GM21423 (cell line): Measurements from ENCODE around the gene UNC93B1.

Source experiments
- ATAC-seq: cut with Tn5 transposase; IDR thresholded peaks from one replicate; pipeline ENCODE4 v1.9.1; 2021; ENCODE audit warnings: mild to moderate bottlenecking, moderate library complexity; ENCODE audit not compliant: unreplicated experiment

UNC93B1 gene, protein sequence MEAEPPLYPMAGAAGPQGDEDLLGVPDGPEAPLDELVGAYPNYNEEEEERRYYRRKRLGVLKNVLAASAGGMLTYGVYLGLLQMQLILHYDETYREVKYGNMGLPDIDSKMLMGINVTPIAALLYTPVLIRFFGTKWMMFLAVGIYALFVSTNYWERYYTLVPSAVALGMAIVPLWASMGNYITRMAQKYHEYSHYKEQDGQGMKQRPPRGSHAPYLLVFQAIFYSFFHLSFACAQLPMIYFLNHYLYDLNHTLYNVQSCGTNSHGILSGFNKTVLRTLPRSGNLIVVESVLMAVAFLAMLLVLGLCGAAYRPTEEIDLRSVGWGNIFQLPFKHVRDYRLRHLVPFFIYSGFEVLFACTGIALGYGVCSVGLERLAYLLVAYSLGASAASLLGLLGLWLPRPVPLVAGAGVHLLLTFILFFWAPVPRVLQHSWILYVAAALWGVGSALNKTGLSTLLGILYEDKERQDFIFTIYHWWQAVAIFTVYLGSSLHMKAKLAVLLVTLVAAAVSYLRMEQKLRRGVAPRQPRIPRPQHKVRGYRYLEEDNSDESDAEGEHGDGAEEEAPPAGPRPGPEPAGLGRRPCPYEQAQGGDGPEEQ

GRCh38 chr11:68003846-68004550 is at the start of gene UNC93B1:
Gene UNC93B1, minus strand, starts transcription at chr11:68004097. Its CDS starts 54 bp downstream, at chr11:68004043.
- peak; percentile 55 for ATAC-seq

DNA sequence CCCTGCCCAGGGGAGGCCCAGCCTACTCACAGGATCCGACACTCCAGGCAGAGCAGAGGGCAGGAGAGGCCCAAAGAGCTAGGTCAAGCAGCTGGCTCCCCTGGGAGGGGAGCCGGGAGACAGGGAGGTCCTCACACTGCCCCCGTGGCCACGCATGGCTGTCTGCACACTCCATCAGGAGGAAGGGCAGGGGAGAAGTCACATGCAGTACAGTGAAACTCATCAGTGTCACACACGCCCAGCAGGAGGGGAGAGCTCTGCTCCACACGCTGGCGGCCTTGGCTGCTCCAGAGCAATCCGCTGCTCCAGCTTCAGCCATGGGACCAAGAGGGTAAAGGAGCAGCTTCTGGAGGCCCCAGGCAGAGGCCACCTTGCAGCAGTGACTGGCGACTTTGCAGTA is 49.2 kb upstream of the UNC93B1 start:
- no peak for ATAC-seq

- no peak for ATAC-seq
Observed at GRCh38 chr11:68052137-68052873, 48.4 kb upstream of the UNC93B1 start.

GRCh38 chr11:68051191-68052136 is 47.6 kb upstream of the UNC93B1 start:
- ATAC-seq: no peak

DNA sequence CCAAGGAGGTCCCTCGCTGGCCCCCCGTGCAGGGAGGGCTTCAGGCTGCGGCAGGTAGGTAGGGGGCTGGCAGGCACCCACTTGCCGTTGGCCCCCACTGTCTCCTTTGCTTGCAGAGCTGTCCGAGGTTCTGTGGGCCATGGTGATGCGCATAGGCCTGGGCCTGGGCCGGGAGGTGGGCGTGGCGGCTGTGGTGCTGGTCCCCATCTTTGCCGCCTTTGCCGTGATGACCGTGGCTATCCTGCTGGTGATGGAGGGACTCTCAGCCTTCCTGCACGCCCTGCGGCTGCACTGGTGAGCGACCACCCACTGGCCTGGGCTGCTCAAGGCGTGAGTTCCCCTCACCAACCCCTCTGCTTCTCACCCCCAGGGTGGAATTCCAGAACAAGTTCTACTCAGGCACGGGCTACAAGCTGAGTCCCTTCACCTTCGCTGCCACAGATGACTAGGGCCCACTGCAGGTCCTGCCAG is 46.5 kb upstream of the UNC93B1 start:
- no peak for ATAC-seq

DNA sequence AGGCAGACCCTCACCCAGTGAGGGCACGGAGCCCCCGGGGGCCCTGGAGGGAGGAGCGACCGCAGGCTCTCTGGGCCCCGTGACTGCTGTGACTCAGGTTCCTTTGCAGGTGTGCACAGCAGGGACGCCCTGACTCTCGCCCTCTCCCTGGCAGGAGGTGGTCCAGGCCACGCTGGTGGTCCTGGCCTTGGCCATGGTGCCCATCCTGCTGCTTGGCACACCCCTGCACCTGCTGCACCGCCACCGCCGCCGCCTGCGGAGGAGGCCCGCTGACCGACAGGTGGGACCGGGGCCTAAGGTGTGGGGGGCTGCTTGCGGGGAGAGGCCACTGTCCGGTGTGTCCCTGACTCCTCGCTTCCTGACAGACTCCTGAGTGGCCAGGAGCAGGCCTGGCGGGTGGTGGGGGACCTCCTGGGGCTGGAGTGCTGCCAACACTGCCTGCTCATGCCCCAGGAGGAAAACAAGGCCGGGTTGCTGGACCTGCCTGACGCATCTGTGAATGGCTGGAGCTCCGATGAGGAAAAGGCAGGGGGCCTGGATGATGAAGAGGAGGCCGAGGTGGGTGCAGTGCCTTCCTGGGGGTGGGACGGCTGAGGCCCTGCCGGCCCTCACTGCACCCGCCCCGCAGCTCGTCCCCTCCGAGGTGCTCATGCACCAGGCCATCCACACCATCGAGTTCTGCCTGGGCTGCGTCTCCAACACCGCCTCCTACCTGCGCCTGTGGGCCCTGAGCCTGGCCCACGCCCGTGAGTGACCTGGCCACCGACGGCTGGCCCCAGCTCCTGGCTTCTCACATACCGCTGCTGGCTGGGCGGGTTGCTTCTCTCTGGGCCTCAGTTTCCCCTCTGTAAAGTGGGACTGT is 45.8 kb upstream of the UNC93B1 start:
- ATAC-seq: no peak

- ATAC-seq: no peak
Observed at GRCh38 chr11:68048681-68049508, 45.0 kb upstream of the UNC93B1 start.

GRCh38 chr11:68047437-68048290 is 43.8 kb upstream of the UNC93B1 start:
- ATAC-seq: no peak

- ATAC-seq: no peak
Observed at GRCh38 chr11:68044898-68045351, 41.0 kb upstream of the UNC93B1 start.

DNA sequence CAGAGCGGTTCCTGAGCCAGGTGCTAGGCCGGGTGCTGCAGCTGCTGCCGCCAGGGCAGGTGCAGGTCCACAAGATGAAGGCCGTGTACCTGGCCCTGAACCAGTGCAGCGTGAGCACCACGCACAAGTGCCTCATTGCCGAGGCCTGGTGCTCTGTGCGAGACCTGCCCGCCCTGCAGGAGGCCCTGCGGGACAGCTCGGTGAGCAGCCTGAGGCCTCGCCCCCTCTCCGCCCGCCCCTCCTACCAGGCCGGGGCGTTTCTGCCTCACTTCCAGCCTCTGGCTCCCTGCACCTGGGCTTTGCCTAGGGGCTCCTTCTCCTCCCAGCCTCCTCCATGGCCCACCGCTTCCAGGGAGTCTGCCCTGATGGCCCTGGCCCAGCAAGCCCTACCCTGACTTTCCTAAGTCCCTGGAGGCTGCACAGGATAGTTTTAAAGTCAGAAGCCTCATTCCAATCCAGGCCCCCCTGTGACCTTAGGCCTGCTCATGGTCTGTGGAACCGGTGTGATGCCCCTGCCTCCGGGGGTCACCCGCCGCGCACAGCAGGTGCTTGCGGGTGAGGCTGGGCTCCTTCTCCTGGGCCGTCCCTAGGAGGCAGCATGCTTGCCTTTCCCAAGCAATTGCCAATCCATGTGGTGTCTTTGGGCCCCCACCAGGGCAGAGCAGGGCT is 40.4 kb upstream of the UNC93B1 start:
- ATAC-seq: no peak

DNA sequence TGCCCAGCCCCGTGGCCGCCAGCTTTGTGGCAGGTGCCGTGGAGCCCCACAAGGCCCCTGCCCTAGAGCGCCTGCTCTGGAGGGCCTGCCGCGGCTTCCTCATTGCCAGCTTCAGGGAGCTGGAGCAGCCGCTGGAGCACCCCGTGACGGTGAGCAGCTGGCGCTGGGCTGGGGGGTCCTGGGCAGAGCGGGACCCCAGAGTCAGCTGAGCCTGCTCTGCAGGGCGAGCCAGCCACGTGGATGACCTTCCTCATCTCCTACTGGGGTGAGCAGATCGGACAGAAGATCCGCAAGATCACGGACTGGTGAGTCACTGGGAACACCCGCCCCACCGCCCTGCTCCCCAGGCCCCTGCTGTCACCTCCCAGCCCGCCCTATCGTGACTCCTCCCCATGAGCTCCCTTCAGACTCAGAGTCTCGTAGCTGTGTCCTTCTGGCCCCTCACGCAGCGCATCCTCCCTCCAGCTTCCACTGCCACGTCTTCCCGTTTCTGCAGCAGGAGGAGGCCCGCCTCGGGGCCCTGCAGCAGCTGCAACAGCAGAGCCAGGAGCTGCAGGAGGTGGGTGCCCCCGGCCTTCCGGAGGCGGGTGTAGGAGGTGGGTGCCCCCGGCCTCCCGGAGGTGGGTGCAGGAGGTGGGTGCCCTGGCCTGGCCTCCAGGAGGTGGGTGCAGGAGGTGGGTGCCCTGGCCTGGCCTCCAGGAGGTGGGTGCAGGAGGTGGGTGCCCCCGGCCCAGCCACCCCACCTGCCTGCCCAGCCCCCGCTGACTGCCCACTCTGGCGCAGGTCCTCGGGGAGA is 39.6 kb upstream of the UNC93B1 start:
- no peak for ATAC-seq

DNA sequence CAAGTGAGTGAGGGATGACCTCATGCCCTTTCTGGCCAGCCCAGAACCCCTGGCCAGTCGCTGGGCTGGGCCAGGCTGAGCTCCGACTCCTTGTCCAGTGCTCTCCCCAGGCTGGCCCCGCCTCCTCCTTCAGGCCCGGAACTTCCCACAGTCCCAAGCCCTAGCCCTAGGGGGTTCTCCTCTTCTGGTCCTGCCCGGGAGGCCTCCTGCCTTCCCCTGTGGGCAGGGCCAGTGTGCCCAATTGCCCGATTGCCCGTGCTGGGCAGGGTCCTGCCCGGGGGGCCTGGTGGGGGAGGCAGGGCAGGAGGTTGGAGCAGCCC is 39.1 kb upstream of the UNC93B1 start:
- no peak for ATAC-seq

- ATAC-seq: no peak
Observed at GRCh38 chr11:68042219-68043028, 38.5 kb upstream of the UNC93B1 start.

GRCh38 chr11:68041617-68042218 is 37.8 kb upstream of the UNC93B1 start:
- no peak for ATAC-seq
